ACC112 (cell line): ENCODE data around the gene ACTR1A.

Experiments
- H2AFZ ChIP-seq: fragments of 200-600 bp; sonication (generic); one replicate; pipeline ENCODE4 v1.6.0; 2017; ENCODE audit warnings: antibody characterized with exemption, low read length; ENCODE audit not compliant: unreplicated experiment
- H3K27ac ChIP-seq: fragments of 200-600 bp; sonication (generic); 2 replicates; pipeline ENCODE4 v1.5.1; 2014; ENCODE audit warnings: low read depth, mild to moderate bottlenecking, antibody characterized with exemption, low read length, moderate library complexity
- H3K27me3 ChIP-seq: fragments of 200-600 bp; sonication (generic); 2 replicates; pipeline ENCODE4 v1.6.1; 2014; ENCODE audit warnings: mild to moderate bottlenecking, antibody characterized with exemption, low read length, moderate library complexity, mixed read lengths; ENCODE audit not compliant: insufficient read depth
- H3K36me3 ChIP-seq: fragments of 200-600 bp; sonication (generic); 2 replicates; pipeline ENCODE4 v1.6.1; 2016; ENCODE audit warnings: mild to moderate bottlenecking, antibody characterized with exemption, low read length, moderate library complexity, mixed read lengths; ENCODE audit not compliant: insufficient read depth
- H3K4me1 ChIP-seq: fragments of 200-600 bp; sonication (generic); one replicate; pipeline ENCODE4 v1.6.1; 2016; ENCODE audit warnings: low read length, mixed read lengths; ENCODE audit not compliant: insufficient read depth, unreplicated experiment, control insufficient read depth
- H3K4me3 ChIP-seq: fragments of 200-600 bp; sonication (generic); 2 replicates; pipeline ENCODE4 v1.5.1; 2014; ENCODE audit warnings: mild to moderate bottlenecking, low read depth, low read length
- H3K79me2 ChIP-seq: fragments of 200-600 bp; sonication (generic); one replicate; pipeline ENCODE4 v1.6.0; 2016; ENCODE audit warnings: low read length; ENCODE audit not compliant: control insufficient read depth, unreplicated experiment, insufficient read depth

ACTR1A gene

DNA sequence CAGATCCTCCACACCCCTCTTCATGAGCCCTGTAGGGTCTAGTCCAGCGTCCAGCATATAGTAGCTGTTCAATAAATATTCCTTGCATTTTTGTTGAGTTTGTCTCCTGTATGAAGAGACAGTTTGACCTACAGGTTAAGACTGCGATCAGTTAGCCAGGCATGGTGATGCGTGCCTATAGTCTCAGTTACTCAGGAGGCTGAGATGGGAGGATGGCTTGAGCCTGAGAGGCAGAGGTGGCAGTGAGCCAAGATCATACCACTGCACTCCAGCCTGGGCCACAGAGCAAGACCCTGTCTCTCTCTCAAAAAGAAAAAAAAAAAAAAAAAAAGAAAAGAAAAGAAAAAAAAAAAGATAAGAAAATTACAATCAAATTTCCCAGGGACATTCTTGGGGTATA is 65.0 kb downstream of the ACTR1A start:
- no peaks in the 10 kb centered on the region for H3K27me3 ChIP-seq
- peaks cover 16% of the 10 kb centered on the region for H3K4me1 ChIP-seq
- 0 out of 2 replicates have a peak, but pooled peaks cover 3% of the 10 kb centered on the region for H3K36me3 ChIP-seq
- H3K79me2 ChIP-seq, result peaks cover 9% of the 10 kb centered on the region
- peak overlapping the region; percentile 2; the same call in 1 of the 2 replicates for H3K4me3 ChIP-seq
- H3K27ac ChIP-seq, result no peak overlapping the region
- no peak overlapping the region for H2AFZ ChIP-seq

DNA sequence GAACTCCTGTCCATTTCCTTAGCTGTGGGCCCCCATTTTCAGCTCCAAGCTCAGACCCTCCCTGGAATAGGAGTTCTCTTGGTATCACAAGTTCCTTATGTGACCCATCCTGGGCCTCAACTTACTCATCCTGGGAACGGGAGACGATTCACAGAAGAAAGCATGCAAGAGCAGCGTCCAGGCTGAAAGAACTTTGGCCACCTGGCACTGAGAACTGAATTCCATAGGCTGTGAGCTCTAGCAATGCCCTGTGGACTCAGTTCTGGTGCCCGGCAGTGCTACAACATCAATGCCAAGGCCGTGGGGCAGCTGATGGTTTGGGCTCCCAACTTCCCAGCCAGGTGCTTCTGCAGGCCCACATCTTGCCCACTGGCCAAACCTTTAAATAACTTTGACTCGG is 66.2 kb downstream of the ACTR1A start:
- no peaks in the 10 kb centered on the region for H3K27me3 ChIP-seq
- H2AFZ ChIP-seq, result no peak overlapping the region
- 0 out of 2 replicates have a peak, but pooled peaks cover 3% of the 10 kb centered on the region for H3K36me3 ChIP-seq
- H3K27ac ChIP-seq, result no peak overlapping the region; the same call in 1 of the 2 replicates
- H3K4me3 ChIP-seq, result peak overlapping the region; percentile 78
- peaks cover 19% of the 10 kb centered on the region for H3K4me1 ChIP-seq
- H3K79me2 ChIP-seq, result peaks cover 20% of the 10 kb centered on the region

DNA sequence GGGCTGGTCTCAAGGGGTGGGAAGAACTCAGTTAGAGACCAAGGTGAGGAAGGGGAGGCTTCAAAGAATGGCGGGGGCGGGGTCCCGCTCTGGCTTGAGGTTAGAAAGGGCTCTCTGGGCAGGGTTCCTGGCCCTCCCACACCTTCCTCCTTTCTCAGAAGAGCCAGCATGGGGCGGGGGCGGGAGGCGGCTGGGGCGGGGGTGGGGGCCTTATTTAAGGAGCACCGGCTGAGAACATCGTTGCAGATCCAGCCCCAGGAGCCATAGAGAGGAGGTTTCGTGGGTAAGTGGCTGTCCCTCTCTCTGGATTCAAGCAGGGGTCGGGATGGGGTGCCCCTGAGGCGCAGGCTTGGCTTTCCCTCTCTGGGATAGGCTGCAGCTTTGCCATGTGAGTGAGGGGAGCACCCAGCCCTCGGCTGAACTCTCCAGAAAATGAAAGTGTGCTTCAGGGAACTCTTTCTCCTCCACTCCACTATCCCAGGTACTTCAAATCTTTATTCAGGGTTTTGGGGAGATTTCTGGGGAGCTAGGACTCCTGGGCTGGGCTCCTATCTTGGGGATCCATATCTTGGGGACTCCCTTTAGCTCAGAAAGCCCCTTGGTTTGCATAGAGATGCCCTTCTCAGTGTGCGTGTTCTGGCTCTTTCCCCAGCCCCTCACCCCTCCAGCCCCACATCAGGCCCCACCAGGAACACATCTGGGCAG is 66.8 kb downstream of the ACTR1A start:
- Histone ChIP-seq H3K27ac (peak overlapping the region; percentile 60), H3K4me1 (peaks cover 19% of the 10 kb centered on the region), H3K79me2 (peaks cover 23% of the 10 kb centered on the region), H3K36me3 (0 out of 2 replicates have a peak, but pooled peaks cover 3% of the 10 kb centered on the region), H3K4me3 (peak overlapping the region; percentile 78), H2AFZ (peak overlapping the region; percentile 70), H3K27me3 (no peaks in the 10 kb centered on the region)

DNA sequence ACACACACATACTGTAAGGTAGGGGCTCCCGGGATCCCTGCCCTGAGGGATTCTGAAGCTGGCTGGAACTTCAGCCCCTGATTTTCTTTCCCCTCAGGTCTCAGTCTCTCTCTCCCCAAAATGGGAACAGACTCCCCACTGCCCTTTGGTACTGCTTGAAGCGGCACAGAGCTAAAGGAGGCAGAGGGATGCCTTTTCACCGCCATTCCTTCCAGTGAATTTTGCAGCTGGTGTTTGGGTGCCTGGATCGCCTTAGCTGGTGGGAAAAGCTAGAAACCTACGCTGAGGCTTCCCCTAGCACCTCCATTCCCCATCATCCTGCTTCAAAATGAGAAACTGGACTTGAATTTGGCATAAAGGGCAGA is 67.4 kb downstream of the ACTR1A start:
- peak overlapping the region; percentile 26 for H2AFZ ChIP-seq

DNA sequence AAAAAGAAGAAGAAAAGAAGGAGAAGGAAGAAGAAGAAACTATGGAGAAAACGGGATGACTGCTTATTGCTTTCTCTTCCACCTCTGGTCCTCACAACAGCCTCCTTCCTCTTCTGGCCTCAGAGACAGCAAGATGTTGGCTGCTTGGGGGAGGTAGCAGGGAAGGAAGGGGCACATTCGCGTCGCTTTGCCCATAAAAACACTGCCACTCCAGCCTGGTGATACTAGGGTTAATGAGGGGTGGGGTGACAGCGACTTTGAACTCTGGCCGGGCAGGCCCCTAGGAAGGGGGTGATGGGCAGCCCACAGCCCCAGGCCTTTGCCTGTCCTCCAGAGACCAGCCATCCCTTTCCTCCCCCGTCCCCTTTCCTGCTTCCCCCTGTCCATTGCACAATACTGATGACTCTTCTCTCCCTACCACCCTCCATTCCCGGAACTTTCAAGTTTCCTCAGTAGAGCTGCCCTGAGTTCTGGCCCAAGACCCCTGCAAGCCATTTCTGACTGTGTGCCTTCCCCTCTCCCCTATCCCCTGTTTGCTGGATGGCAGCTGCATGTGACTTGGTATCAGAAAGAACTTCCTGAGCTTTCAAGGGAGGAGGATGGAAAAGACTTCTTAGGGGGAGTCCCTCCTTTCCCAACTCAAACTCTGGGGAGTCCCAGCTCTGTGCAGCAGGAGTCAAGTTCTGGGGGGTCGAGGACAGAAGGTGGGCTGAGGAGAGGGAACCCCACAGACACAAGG is 67.9 kb downstream of the ACTR1A start:
- Histone ChIP-seq H3K27me3 (no peaks in the 10 kb centered on the region), H3K36me3 (0 out of 2 replicates have a peak, but pooled peaks cover 3% of the 10 kb centered on the region), H2AFZ (peak overlapping the region; percentile 79), H3K4me1 (peaks cover 19% of the 10 kb centered on the region), H3K4me3 (peak overlapping the region; percentile 78), H3K27ac (peak overlapping the region; percentile 60), H3K79me2 (peaks cover 27% of the 10 kb centered on the region)

More for the DNA sequence above, 67.4 kb downstream of the ACTR1A start:
- H3K4me3 ChIP-seq, result peak overlapping the region; percentile 78
- H3K27ac ChIP-seq, result peak overlapping the region; percentile 60
- peaks cover 19% of the 10 kb centered on the region for H3K4me1 ChIP-seq
- peaks cover 27% of the 10 kb centered on the region for H3K79me2 ChIP-seq
- H3K27me3 ChIP-seq, result no peaks in the 10 kb centered on the region
- H3K36me3 ChIP-seq, result 0 out of 2 replicates have a peak, but pooled peaks cover 3% of the 10 kb centered on the region

DNA sequence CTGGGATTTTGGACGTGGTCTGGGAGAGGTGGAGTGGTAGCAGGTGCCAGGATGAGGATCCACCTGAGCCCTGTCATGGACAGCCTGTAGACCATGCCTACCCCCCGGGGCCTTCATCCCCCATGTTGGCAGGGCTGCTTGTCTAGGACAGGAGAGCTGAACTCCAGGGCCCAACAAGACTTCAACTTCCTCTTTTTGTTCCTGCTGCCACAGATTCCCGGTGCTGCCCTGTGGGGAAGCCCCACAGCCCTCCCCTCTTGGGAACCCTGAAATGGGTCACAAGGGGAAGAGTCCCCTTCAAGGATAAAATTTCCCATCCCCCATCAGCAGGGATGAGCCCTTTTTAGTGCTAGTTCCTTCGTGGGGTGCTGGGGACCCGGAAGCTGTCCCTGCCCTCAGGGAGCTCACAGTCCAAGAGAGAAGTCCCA is 68.9 kb downstream of the ACTR1A start:
- Histone ChIP-seq H3K27me3 (no peaks in the 10 kb centered on the region), H2AFZ (no peak overlapping the region), H3K4me1 (peaks cover 19% of the 10 kb centered on the region), H3K27ac (no peak overlapping the region), H3K79me2 (peaks cover 27% of the 10 kb centered on the region), H3K4me3 (no peak overlapping the region; the same call in 1 of the 2 replicates), H3K36me3 (0 out of 2 replicates have a peak, but pooled peaks cover 3% of the 10 kb centered on the region)

DNA sequence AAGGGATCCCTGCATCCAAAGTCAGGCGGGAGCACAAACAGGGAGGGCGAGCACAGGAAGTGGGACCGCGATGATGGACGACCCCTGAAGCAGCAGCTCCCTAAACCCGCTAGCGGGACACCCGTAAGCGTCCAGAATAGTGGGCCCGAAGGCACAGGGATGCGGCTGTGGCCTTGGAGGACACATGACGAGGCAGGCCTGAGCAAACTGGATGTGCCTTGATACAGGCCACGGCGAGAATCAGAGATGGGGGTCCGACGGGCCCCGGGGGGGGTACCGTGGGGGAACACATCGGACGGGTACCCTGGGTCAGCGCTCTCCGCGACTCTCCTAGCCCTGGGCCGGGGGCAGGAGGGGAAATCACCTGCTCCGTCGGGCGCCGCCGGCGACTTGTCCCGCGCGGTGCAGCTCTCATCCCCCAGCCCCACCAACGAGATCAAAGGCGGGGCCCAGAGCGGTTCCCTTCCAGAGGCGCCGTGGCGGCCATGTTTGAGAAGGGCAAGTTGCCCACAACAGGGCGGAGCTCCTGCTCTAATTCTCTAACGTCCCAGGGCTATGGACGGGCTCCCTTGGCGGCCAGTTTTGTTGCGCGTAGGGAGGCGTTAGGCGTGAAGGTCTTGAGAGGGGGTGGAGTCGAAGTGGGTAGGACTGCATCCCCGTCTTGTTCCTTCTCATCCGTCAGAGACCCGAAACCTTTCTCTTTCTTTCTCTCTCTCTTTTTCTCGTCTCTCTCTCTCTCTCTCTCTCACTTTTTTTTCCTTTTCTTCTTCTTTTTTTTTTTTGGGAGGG is 70.2 kb downstream of the ACTR1A start, which contains the start of gene CUEDC2:
Gene CUEDC2, minus strand, starts transcription at position 413 of the 789 bp plus-strand sequence. CDS start 7,386 bp downstream, outside the sequence.
- H3K79me2 ChIP-seq, result peaks cover 27% of the 10 kb centered on the region

DNA sequence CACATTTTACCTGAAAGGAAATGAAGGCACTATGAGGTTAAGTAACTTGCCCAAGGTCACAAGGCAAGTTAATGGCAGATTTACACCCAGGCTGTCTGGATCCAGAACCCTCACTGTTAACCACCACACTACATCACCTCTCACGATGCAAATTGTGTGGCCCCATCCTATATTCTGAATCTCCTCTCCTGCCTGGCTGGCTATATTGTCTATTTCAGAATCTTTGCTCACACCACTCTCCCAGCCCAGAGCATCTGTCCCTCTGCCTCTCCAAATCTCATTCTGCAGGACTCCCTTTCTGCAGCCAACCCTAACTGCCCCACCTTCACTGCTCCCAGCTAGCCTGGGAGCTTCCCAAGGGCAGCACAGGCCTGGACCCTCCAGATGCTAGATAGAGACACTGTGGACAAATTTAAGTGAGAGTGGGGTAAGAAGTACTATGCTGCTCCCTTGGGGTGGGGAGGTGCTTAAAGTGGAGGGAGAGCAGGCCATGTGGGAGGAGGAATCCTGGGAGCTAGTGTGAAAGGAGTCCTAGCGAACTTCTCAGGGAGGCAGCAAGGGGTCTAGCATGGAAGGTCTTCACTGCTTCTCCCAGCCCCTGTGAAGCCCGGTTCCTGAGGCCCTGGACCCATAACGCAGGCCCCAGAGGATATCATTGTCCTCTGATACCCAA is 70.9 kb downstream of the ACTR1A start:
- Histone ChIP-seq H3K4me1 (peaks cover 16% of the 10 kb centered on the region), H3K79me2 (peaks cover 25% of the 10 kb centered on the region), H3K36me3 (no peaks in the 10 kb centered on the region), H3K4me3 (peak overlapping the region; percentile 85), H3K27ac (peak overlapping the region; percentile 48; the same call in 1 of the 2 replicates), H2AFZ (peak overlapping the region; percentile 44), H3K27me3 (no peaks in the 10 kb centered on the region)

More for the DNA sequence above, 70.2 kb downstream of the ACTR1A start, which contains the start of gene CUEDC2:
- Histone ChIP-seq H2AFZ (peak within 1 kb of the TSS; percentile 55), H3K27ac (peak within 1 kb of the TSS; percentile 48; the same call in 1 of the 2 replicates), H3K27me3 (no peaks in the 10 kb centered on the region), H3K4me1 (peaks cover 16% of the 10 kb centered on the region), H3K4me3 (peak within 1 kb of the TSS; percentile 85), H3K36me3 (no peaks in the 10 kb centered on the region)

DNA sequence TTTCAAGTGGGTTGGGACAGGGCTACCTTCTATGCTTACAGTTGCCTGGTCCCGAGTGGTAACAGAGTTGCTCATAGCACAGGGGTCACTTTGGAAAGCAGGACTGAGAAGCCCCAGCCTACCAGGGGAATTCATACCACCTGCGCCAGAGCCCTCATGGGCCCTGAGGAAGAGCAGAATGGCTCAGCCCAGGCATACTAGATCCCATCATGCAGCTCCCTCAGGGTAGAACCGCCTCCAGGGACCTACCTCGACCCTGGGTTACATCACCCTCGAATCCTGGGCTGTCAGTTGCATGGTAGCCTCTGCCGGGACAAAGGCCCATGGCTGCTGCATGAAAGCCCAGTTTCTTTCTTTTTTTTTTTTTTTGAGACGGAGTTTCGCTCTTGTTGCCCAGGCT is 73.0 kb downstream of the ACTR1A start:
- Histone ChIP-seq H2AFZ (no peak overlapping the region), H3K4me3 (no peak overlapping the region), H3K27me3 (no peaks in the 10 kb centered on the region), H3K36me3 (no peaks in the 10 kb centered on the region), H3K27ac (no peak overlapping the region), H3K4me1 (peaks cover 6% of the 10 kb centered on the region), H3K79me2 (peaks cover 18% of the 10 kb centered on the region)
